ENCODE data around the gene DACT3. TPM values are rescaled to one million over a fixed set of nuclear protein-coding genes. Genes with fewer than 3 reads are reported as not detected.

DACT3 gene
- total RNA-seq, 4 donors from 2014 or later, result 1.3 to 4.1 (median 2.6) TPM

DNA sequence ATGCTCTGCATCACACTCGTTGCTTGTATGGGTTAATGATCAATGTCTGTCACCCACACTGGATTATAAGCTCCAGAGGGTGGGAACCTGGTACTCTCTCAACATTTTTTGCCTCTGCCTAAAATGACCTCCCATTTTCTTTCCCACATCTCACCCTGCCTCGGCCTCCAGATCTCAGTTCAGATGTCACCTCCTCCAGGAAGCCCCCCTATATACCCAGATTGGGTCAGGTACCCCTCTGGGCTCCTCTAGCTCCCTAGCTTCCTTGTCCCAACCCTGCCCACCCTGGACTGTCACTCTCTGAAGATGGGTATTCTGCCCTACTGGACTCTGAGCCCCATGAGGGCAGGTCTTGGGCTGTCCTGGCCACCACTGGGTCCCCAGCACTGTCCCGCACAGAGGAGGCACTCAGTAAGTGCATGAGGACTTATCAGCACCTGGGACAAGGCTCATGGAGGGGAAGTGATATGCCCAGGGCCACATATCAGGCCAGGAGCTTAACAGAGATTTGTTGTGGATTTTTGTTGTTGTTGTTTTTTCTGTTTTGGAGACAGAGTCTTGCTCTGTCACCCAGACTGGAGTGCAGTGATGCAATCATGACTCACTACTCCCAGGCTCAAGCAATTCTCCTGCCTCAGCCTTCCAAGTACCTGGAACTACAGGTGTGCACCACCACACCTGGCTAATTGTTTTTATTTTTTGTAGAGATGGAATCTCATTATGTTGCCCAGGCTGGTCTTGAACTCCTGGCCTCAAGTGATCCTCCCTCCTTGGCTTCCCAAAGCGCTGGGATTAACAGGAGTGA is 32.1 kb upstream of the DACT3 start:
- DNase-seq (ENCODE audit: low spot score in 2 of 2), result no peak
- no peak overlapping the region for H3K4me3 ChIP-seq (ENCODE audit: low read depth, poor library complexity, severe bottlenecking)
- TF ChIP-seq, protein P1, sequence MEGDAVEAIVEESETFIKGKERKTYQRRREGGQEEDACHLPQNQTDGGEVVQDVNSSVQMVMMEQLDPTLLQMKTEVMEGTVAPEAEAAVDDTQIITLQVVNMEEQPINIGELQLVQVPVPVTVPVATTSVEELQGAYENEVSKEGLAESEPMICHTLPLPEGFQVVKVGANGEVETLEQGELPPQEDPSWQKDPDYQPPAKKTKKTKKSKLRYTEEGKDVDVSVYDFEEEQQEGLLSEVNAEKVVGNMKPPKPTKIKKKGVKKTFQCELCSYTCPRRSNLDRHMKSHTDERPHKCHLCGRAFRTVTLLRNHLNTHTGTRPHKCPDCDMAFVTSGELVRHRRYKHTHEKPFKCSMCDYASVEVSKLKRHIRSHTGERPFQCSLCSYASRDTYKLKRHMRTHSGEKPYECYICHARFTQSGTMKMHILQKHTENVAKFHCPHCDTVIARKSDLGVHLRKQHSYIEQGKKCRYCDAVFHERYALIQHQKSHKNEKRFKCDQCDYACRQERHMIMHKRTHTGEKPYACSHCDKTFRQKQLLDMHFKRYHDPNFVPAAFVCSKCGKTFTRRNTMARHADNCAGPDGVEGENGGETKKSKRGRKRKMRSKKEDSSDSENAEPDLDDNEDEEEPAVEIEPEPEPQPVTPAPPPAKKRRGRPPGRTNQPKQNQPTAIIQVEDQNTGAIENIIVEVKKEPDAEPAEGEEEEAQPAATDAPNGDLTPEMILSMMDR (IDR thresholded peaks at IDR 0.05), result no peak
- TF ChIP-seq POLR2A (IDR thresholded peaks at IDR 0.05), result no peak
- WGBS, 2 donors, result 93 to 98% methylated on average over 4 of the region's 4 CpGs
- intact Hi-C loops (cut with DNase I; ENCODE audit: low total_unique reads), result no loop called here

DNA sequence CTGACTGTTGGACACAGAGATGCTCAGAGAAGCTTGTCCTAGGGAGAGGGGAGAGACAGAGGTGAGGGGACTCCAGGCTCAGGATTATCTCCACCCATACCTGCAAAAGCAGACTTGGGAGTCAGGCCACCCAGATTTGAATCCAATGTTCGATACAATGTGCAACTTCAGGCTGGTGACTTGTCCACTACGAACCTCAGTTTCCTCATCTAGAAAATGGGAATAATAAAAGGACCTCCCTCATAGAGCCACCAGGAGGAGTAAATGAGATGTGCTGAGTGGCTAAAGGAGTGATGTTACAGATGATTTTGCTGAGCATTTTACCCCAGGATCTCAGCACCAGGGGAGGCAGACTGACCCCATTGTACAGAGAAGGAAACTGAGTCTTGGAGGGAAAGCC is 31.0 kb upstream of the DACT3 start:
- H3K4me3 ChIP-seq (ENCODE audit: low read depth, poor library complexity, severe bottlenecking), result no peak overlapping the region
- DNase-seq (ENCODE audit: low spot score in 2 of 2), result no peak
- TF ChIP-seq, protein P1 (IDR thresholded peaks at IDR 0.05), result no peak
- no peak for TF ChIP-seq POLR2A (IDR thresholded peaks at IDR 0.05)
- 93 to 95% methylated on average over 2 of the region's 2 CpGs for WGBS, 2 donors
- intact Hi-C loops (cut with DNase I; ENCODE audit: low total_unique reads), result no loop called here

DNA sequence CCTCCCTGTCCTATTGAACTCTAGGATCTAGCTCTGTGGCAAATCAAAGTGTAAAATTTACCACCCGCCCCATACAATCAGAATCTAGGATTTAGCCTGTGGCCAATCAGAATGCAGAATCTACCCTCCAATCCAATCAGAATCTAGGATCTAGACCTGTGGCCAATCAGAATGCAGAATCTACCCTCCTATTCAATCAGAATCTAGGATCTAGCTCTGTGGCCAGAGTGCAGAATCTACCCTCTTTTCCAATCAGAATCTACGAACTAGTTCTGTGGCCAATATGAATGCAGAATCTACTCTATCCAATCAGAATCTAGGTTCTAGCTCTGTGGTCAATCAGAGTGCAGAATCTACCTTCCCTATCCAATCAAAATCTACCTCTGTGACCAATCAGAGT is 30.1 kb upstream of the DACT3 start:
- 50 to 72% methylated on average over 2 of the region's 2 CpGs for whole genome bisulfite sequencing, 2 donors
- no peak for TF ChIP-seq POLR2A (IDR thresholded peaks at IDR 0.05)
- TF ChIP-seq, protein P1 (IDR thresholded peaks at IDR 0.05), result no peak
- no peak for DNase-seq (ENCODE audit: low spot score in 2 of 2)
- intact Hi-C loops (cut with DNase I; ENCODE audit: low total_unique reads), result no loop called here
- H3K4me3 ChIP-seq (ENCODE audit: low read depth, poor library complexity, severe bottlenecking), result no peak overlapping the region

DNA sequence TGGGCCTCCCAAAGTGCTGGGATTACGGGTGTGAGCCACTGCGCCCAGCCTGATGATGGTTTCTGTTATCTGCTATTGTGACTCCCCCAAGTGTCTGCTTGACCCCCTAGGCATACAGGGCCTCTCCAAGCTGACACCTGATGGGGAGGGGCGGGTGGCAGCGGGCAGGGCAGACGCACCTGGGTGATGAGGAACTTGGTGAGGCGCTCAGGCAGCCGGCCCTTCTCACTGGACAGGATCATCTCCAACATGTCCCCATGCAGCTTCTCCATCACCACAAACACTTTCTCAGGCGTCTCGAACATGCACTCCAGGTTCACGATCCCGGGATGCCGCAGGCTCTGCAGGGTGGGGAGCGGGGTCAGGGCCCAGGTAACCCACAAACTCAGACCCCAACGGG is 28.4 kb upstream of the DACT3 start:
- intact Hi-C loops (cut with DNase I; ENCODE audit: low total_unique reads), result no loop called here
- WGBS, 2 donors, result 94 to 95% methylated on average over 14 of the region's 14 CpGs
- no peak for TF ChIP-seq POLR2A (IDR thresholded peaks at IDR 0.05)
- TF ChIP-seq, protein P1 (IDR thresholded peaks at IDR 0.05), result no peak
- no peak for DNase-seq (ENCODE audit: low spot score in 2 of 2)
- no peak overlapping the region for H3K4me3 ChIP-seq (ENCODE audit: low read depth, poor library complexity, severe bottlenecking)

DNA sequence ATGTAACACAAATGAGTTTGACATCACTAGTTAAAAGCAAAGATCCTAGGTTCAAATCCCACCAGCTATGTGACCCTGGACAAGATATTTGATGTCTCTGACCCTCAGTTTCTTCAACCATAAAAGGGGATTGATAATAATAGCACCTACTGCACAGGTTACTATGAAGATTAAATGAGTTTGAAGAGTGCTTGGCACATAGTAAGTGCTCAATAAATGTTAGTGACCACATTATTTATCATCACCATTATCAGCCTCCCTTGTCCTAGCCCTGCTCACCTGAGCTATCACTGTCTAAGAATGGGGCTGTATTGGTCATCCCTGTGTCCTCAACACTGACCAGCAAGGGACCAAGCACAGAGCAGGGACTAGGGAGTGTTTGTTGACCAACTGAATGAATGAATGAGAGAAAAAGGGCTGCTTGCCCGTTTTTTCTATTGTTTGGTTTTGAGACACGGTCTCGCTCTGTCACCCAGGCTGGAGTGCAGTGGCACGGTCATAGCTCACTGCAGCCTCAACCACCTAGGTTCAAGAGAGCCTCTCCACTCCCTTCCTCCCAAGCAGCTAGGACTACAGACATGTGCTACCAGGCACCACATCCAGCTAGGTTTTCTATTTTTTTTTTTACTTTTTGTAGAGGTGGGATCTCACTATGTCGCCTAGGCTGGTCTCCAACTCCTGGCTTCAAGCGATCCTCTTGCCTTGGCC is 26.6 kb upstream of the DACT3 start:
- H3K4me3 ChIP-seq (ENCODE audit: low read depth, poor library complexity, severe bottlenecking), result no peak overlapping the region
- DNase-seq (ENCODE audit: low spot score in 2 of 2), result no peak
- no peak for TF ChIP-seq POLR2A (IDR thresholded peaks at IDR 0.05)
- TF ChIP-seq, protein P1 (IDR thresholded peaks at IDR 0.05), result no peak
- intact Hi-C loops (cut with DNase I; ENCODE audit: low total_unique reads), result no loop called here
- WGBS, 2 donors, result 93 to 95% methylated on average over 6 of the region's 6 CpGs

Measured in lower leg skin (tissue), 4 donors.